Measurements from ENCODE around the gene COTL1. TPM values are rescaled to one million over a fixed set of nuclear protein-coding genes. Genes with fewer than 3 reads are reported as not detected.

Gene COTL1
- total RNA-seq, 2 experiments from 2014 or later, result 125 to 232 TPM

- intact Hi-C loops (cut with micrococcal nuclease; ENCODE audit: unreplicated experiment), result loop anchor here (1.0 to 10.0 kb wide), 2 partner anchors 18 to 1307 kb away; no protein-coding TSS in a partner anchor
- TF ChIP-seq EZH2phosphoT487 (IDR thresholded peaks at IDR 0.05; ENCODE audit: borderline replicate concordance, low read depth, low read length) (no peak), CTCF (conservative IDR thresholded peaks at IDR 0.05; ENCODE audit: low read length) (no peak)
- Histone ChIP-seq H3K4me3 (ENCODE audit: low read depth, low read length, poor library complexity, severe bottlenecking) (peak overlapping the region; percentile 71), H3K9me2 (ENCODE audit: insufficient read depth, low read length) (no peaks in the 10 kb centered on the region), H3K79me2 (ENCODE audit: insufficient read depth, low read depth, low read length) (peaks cover 75% of the 10 kb centered on the region), H3K27ac (ENCODE audit: low read depth, low read length, poor library complexity, severe bottlenecking) (peak overlapping the region; percentile 97), H2AFZ (ENCODE audit: low read length) (no peak overlapping the region), H4K20me1 (ENCODE audit: insufficient read depth, low read length) (no peaks in the 10 kb centered on the region), H3K36me3 (ENCODE audit: insufficient read depth, low read length) (peaks cover 35% of the 10 kb centered on the region), H3K4me2 (ENCODE audit: low read length) (peak overlapping the region; percentile 87), H3K4me1 (ENCODE audit: insufficient read depth, low read length, poor library complexity, severe bottlenecking) (peaks cover 95% of the 10 kb centered on the region), H3K9me3 (ENCODE audit: low read length) (no peaks in the 10 kb centered on the region)
- BruUV-seq (replicated peaks), result no TSS peak
- POLR2A ChIA-PET, result interaction anchor here (0.8 to 4.6 kb wide), 10 partner anchors 8 to 279 kb away, joined by 3 to 50 read pairs (median 7); partner anchors contain the start of gene COTL1
- peak; percentile 68 for DNase-seq (ENCODE audit: low spot score)
- CTCF ChIA-PET (ENCODE audit: unreplicated experiment), result interaction anchor here (1.1 to 1.3 kb wide), 2 partner anchors 87 to 92 kb away, joined by 3 read pairs; no protein-coding TSS in a partner anchor
These were observed 19.9 kb downstream of the COTL1 start for GRCh38 chr16:84597931-84598351.

GRCh38 chr16:84597528-84597896, 20.4 kb downstream of the COTL1 start:
- Histone ChIP-seq H3K4me3 (ENCODE audit: low read depth, low read length, poor library complexity, severe bottlenecking) (peak overlapping the region; percentile 71), H3K9me2 (ENCODE audit: insufficient read depth, low read length) (no peaks in the 10 kb centered on the region), H3K9me3 (ENCODE audit: low read length) (no peaks in the 10 kb centered on the region), H3K27ac (ENCODE audit: low read depth, low read length, poor library complexity, severe bottlenecking) (peak overlapping the region; percentile 97), H3K36me3 (ENCODE audit: insufficient read depth, low read length) (peaks cover 35% of the 10 kb centered on the region), H3K4me2 (ENCODE audit: low read length) (peak overlapping the region; percentile 87), H4K20me1 (ENCODE audit: insufficient read depth, low read length) (no peaks in the 10 kb centered on the region), H2AFZ (ENCODE audit: low read length) (no peak overlapping the region), H3K79me2 (ENCODE audit: insufficient read depth, low read depth, low read length) (peaks cover 75% of the 10 kb centered on the region), H3K4me1 (ENCODE audit: insufficient read depth, low read length, poor library complexity, severe bottlenecking) (peaks cover 95% of the 10 kb centered on the region)
- BruUV-seq (replicated peaks), result no TSS peak
- TF ChIP-seq EZH2phosphoT487 (IDR thresholded peaks at IDR 0.05; ENCODE audit: borderline replicate concordance, low read depth, low read length) (no peak), CTCF (conservative IDR thresholded peaks at IDR 0.05; ENCODE audit: low read length) (no peak)
- intact Hi-C loops (cut with micrococcal nuclease; ENCODE audit: unreplicated experiment), result loop anchor here (1.0 to 10.0 kb wide), 2 partner anchors 19 to 1307 kb away; no protein-coding TSS in a partner anchor
- ChIA-PET CTCF (ENCODE audit: unreplicated experiment) (interaction anchor here (1.1 kb wide), 1 partner anchor 92 kb away, joined by 3 read pairs; no protein-coding TSS in a partner anchor), POLR2A (interaction anchor here (0.8 to 4.6 kb wide), 10 partner anchors 9 to 280 kb away, joined by 3 to 50 read pairs (median 7); partner anchors contain the start of gene COTL1)
- DNase-seq (ENCODE audit: low spot score), result peak; percentile 86

All from OCI-LY7 (cell line).